LNCAP (cell line): Measurements from ENCODE around the gene LACTB.

Experiments
- CTCF ChIP-seq: fragments of 450-650 bp; IDR thresholded peaks from 2 replicates; pipeline ENCODE4 v1.5.1; 2017; ENCODE audit warnings: mild to moderate bottlenecking

Gene LACTB

GRCh38 chr15:63157118-63157843 lies 35.6 kb downstream of the LACTB start, which contains the start of gene RPS27L:
TSS of gene RPS27L (minus strand) at chr15:63157477. CDS start at chr15:63157405, 72 bp downstream.
- no peak for TF ChIP-seq CTCF

GRCh38 chr15:63157891-63158431 lies 36.3 kb downstream of the LACTB start:
- TF ChIP-seq CTCF, result no peak

GRCh38 chr15:63160638-63161037 lies 39.0 kb downstream of the LACTB start:
- no peak for TF ChIP-seq CTCF

DNA sequence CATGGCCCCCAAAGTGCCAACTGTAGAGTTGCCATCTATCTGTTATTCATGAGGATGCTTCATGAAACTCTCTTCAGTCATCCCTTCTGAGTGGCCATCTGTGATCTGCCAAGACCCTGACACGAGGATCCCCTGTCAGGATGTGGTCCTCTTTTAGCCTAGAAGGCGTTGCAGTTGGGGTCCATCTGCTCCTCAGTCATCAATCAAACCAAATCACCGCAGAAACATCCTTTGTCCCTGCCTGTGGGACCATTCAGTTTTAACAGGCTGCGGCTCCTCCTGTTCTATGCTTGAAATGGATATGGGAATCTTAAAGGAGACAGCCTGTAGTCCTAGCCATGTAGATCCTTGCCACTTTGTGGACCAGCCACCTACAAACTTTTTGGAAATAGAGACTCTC lies 41.6 kb downstream of the LACTB start:
- TF ChIP-seq CTCF, result no peak

DNA sequence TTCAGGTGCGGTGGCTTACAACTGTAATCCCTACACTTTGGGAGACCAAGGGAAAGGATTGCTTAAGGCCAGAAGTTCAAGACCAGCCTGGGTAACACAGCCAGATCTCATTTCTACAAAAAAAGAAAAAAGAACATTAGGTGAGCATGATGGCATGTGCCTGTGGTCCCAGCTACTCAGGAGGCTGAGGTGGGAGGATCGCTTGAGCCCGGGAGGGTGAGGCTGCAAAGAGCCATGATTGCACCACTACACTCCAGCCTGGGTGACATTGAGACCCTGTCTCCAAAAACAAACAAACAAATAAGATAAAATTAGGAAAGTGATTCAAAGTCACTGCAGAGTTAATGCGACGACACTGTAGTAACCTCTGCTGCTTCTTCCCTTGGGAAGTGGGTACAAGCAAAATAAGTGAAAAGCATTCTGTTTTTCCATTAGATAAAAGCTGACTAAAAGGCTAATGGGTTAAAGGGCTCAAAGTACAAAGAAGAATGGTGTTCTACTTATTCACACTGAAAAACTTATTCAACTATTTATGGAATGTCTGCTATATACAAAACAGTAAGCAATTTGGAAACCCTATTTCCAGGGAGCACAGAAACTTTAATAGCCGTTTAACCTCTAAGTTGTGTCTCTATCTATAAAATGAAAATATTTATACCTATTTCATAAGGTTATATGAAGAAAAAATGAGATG lies 43.7 kb downstream of the LACTB start:
- TF ChIP-seq CTCF, result no peak

GRCh38 chr15:63166219-63166618 lies 44.6 kb downstream of the LACTB start:
- TF ChIP-seq CTCF, result no peak

GRCh38 chr15:63169788-63170187 lies 48.1 kb downstream of the LACTB start:
- TF ChIP-seq CTCF, result no peak
